HG03139 (cell line): ENCODE data around the gene C2CD3.
"Not testable (repeated sequence)": the region's sequence is repeated elsewhere in the genome, so short reads cannot be mapped to it uniquely, and the experiment has no call there.

ENCODE experiments used
- ATAC-seq: cut with Tn5 transposase; IDR thresholded peaks from one replicate; pipeline ENCODE4 v1.9.1; 2021; ENCODE audit not compliant: unreplicated experiment

The C2CD3 gene

DNA sequence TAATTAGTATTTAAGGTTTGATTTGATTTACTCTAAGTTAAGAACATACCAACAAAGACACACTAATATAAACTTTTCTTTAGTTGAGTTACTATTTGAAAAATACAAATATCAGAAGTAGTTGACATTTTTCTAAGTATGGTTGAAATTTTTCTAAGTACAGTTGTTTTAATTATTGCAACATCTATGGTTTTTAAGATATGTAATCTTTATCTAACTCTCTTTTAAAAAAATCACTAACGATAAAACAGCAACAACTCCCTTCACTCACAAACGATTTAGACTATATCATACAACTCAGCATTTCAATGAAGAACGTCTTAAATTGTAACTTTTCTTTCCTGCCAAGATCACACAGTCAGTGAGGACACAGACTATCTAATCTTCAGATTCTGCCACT, 2.0 kb downstream of the C2CD3 start:
- ATAC-seq = no peak

DNA sequence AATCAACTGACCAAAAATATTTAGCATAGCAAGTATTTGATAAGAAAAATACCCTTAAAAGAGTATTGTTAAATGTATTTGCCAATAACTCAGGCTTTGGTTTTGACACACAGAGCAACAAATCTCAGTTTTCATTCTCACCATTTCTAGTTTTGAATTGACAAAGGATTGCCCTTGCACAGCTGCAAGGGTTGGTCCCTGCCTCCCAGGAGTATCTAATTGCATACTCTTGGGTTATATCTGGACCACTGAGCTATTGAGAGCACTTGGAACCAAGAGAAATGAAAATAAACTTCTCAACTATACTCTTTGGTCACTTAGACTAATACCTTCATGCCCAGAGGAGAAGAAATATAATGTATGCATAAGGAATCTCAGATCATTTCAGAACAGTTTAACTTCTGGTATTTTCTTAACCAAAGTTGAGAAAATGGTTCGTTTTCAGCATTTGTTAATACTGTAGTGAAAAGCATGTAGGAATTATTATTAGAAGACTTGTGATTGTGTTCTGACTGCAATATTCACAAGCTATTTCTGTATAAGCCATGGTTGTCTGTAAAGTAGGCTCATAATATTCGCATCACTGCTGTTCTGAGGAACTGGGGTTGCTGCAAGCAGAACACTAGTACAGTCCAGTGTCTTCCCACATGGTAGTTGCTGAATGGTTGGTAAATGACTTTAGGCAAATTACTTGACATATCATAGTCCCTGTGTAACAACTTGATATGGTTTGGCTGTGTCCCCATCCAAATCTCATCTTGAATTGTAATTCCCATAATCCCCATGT, 7.9 kb downstream of the C2CD3 start:
- ATAC-seq = no peak

DNA sequence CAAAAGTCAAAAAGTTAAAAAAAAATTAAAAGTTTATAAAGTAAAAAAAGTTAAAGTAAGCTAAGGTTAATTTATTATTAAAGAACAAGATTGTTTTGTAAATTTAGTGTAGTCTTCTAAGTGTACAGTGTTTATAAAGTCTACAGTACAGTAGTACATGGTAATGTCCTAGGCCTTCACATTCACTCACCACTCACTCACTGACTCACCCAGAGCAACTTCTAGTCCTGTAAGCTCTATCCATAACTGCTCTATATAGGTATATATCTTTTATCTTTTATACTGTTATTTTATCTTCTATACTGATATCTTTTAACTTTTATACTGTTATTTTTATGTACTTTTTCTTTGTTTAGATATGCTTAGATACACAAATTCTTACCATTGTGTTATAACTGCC, 11.2 kb downstream of the C2CD3 start:
- ATAC-seq = no peak

DNA sequence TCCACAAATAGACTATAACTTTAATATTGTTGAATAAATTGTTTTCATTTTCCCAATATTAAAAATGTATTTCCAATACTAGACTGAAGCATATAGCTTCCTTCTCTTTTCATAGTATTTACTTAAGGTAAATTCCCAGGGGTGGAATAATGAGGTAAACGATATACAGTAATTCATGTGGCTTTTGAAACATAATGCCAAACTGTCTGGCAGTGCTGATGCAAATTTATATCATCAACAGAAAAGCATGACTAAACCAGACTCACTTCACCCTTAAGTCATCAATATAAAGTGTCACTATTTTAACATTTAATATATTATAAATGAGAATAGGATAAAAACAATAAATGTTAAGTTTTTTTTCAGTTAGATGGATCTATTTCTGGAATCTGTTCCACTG, 13.6 kb downstream of the C2CD3 start:
- no peak for ATAC-seq

DNA sequence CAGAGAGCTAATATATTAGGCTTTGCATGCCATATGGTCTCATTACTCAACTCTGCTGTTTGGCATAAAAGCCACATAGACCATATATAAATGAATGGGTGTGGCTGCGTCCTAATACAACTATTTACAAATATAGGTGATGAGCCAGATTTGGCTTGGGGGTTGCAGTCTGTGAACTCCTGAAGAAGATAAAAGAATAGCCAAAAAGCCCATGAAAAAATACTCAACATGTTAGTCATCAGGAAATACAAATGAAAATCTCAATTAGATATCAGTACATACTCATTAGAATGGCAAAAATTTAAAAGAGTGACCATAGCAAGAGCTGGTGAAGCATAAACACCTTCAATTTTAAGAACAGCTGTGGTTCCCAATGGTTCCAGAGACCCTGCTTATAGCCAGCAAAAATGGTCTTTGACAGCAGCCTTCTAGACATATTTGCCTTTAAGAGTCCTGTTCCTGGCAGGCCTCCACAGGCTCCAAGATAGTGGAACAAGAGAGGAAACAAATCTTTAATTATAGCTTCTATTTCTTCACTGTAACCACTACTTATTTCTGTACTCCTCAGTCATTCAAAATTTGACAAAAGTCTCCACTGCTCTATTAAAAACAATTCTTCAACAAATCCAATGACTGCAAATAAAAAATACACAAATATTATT, 16.1 kb downstream of the C2CD3 start:
- no peak for ATAC-seq

DNA sequence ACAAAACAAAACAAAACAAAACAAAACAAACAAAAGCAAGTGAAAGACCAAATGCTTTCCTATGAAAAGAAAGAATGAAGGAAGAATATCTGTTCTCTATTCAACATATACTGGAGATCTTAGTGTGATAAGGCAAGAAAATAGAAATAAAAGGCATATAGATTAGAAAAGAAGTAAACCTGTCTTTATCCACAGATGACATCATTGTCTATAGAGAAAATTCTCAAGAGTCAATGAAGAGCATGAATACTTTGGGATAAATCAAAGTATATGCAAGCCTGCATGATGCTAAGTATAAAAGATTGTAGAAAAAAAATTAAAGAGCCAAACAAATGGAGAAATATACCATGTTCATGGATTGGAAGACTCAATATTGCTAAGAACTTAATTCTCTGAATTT, 17.6 kb downstream of the C2CD3 start:
- ATAC-seq = no peak

DNA sequence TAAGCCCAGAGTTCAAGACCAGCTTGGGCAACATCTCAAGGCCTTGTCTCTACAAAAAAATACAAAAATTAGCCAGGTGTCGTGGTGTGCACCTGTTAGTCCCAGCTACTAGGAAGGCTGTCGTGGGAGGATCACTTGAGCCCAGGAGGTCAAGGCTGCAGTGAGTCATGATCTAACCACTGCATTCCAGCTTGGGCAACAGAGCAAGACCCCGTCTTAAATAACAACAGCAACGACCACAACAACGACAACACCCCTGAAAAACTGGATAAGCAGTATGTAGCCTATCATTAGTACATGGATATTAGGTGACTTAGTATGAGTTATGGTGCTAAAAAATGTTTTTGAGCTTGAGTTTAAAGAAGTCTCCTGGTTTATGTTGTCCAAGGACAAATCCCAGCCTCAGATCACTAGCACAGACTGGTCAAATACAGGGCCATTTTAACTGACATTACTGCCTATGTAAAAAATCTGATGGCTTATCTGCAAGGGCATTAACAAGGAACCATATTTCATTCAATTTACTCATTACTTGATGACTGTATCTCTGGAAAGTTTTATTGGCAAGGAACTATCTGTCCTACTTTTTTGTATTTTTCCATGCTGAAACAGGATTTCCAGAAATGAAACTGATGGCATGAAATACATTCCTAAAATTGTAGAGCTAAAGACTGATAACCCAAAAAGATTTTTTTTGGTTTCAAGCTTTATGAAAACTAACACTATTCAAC, 23.4 kb downstream of the C2CD3 start:
- ATAC-seq = no peak

DNA sequence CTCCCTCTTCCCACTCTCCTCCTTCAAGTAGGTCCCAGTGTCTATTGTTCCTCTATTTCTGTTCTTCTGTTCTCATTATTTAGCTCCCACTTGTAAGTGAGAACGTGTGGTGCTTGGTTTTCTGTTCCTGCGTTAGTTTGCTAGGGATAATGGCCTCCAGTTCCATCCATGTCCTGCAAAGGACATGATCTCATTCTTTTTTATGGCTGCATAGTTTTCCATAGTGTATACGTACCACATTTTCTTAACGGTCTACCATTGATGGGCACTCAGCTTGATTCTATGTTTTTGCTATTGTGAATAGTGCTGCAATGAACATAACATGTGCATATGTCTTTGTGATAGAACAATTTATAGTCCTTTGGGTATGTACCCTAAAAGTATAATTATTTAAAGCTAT, 26.2 kb downstream of the C2CD3 start:
- ATAC-seq = no peak

DNA sequence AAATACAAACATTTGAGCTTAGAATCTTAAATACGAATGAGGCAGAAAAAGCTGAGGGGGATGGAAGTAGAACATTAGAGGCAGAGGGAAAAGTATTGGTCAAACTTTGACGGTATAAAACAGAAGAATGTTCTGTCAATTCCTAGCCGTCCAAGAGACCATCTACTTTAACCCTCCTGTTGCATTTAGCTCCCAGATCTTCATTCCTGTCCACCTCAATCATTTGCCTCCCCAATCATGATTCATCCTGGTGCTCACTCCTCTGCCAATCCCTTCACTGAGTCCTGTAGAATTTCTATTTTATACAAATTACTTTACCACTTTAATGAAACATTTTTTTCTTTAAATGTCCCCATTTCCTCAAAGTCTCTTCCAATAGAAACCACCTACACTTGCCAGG, 28.2 kb downstream of the C2CD3 start:
- ATAC-seq = no peak

DNA sequence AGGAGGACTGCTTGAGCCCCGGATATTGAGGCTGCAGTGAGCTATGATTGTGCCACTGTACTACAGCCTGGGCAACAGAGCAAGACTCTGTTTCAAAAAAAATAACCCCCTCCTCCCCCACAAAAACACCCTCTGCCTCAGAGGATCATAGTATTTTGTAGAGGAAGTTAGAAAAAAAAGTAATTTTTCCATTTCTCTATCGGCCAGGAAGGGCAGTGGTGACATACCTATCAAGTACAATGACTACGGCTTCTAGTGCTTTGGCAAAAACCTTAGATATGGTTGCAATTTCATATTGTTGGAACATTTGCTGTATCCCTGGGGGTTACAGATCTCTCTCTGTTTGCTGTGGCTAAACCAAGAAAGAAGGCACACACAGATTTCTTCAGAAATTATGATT, 28.9 kb downstream of the C2CD3 start:
- ATAC-seq = no peak

DNA sequence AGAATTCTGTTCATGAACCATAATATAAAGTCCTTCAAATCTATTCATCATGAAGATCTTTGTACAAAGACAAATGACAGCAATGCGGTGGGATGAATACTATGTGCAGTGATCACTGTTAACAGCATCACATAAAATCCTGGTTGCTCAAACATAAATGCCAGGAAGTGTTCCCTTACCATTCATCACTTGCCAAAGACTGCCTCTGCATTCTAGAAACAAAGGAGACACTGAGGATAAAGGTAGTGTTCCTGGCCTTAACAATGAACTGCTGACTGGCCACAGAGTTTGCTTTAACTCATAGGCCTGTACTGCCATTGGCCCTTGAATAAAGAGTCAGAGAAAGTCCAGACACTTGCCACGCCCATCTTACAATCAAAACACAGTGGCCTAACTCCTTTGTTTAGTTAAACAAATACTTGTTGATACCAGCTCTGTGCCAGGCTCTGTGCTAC, 29.5 kb downstream of the C2CD3 start:
- ATAC-seq = no peak

DNA sequence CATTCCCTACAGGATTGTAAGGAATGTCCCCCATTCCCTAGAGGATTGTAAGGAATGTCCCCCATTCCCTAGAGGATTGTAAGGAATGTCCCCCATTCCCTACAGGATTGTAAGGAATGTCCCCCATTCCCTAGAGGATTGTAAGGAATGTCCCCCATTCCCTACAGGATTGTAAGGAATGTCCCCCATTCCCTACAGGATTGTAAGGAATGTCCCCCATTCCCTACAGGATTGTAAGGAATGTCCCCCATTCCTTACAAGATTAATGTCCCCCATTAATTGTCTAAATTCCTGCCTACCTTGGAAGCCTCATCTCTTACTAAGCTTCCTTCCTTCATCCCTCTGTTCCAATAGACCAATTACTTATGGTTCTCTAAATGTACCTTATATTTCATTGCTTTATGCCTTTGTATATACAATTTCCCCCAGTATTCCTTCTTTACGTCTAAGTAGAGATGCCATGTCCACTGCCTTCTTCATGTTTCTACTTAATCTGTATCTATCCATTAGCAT, 30.8 kb downstream of the C2CD3 start:
- not testable (repeated sequence) for ATAC-seq

DNA sequence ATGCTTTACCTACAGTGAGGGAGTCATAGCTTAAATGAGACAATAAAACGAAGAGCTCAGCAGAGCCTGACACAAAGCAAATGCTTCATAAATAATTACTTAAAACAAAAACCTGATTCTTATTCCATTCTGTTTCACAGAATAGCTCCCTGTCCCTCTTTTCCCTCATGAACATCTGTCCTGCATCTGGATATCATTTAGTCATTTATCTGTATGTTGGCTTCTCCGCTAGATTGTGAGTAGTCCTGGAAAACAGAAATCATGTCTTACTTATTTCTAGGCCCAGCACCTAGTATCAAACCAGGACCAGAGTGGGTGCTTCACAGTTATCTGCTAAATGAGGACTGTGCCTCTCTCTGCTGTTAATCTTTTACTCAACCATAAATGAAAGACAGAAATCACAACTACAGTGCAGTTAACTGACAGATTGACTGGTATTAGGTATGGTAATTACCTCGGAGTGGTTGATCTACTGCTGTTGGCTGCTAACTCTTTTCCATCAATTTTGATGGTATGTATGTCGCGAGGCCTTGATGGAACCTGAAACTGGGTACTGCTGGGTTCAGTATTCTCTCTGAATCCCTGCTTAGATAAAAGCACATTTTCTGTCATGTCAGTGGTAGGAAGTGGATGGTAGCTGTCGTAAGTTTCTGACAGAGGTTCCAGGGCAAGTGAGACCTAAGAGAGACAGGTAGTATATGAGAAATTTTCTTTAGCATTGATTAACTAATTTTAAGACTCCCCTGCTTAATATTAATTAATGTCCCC, 31.5 kb downstream of the C2CD3 start:
- no peak for ATAC-seq

DNA sequence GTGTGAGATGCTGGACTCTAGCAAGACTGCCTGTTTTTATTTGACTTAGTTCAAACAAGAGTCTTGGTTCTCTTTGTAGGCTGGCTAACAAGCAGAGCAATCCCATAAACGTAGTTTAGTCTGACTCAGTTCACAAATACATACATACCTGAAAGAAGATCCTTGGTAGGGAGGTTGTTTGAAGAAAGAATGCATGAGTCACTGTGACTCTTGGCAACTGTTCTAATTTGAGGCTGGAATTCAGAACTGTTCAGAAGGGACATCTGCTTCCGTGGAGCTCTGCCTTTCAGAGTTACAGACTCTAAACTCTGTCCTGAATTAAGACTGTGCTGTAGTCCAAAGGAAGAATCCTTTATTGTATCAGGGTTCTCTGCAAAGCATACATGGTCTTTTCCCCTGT, 32.2 kb downstream of the C2CD3 start:
- no peak for ATAC-seq

DNA sequence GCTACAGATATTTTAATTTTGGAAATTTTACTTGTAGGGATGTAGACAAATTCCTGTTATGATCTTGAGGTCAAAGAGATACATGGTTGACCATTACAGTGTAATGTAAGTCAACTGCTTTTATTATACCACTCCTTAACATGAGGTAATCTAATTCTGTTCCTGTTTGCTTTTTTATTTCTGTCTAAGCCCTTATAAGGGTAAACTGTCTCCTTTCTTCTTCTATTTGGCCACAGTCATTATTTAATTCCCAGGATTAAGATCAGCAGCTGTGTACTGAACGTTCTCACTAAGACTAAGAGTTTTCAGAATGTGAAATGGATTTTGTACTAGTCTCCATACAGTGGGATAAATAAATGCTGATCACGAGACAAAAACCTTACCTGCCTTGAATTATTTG, 32.8 kb downstream of the C2CD3 start:
- ATAC-seq = no peak

DNA sequence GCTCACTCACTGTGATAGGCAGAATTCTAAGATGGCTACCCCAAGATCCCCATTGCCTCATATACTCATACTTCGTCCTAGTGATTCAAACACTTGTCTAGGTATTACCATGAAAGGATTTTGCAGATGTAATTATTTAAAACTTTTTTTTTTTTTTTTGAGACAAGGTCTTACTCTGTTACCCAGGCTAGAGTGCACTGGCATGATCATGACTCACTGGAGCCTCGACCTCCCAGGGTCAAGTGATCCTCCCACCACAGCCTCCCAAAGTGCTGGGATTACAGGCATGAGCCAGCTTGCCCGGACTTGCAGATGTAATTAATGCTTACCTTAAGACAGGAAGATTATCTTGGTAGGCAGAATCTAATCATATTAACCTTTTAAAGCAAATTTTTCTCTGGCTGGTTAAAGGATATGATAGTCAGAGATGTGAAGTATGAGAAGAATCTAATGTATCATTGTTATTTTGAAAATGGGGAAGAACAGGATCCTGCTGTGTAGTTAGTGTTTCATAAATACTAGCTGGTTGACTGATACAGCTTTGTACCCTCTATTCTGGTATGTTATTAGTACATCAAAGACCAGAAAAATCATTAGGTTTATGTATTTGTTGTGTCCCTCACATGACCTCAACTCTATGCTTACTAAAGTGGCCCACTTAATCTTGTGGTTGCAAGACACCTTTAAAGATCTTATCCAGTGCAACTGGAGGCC, 35.5 kb downstream of the C2CD3 start:
- no peak for ATAC-seq

DNA sequence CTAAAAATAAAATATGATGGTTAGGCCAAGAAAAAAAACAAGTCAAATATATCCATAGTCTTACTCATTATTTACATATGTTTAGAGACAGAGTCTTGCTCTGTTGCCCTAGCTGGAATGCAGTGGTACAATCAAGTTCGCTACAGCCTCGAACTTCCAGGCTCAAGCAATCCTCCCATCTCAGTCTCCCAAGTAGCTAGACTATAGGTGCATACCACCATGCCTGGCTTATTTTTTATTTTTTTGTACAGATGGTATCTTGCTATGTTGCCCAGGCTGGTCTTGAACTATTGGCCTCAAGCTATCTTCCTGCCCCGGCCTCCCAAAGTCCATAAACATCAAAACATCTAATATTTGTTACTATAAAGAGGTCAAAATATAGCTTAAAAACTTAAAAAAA, 36.1 kb downstream of the C2CD3 start:
- no peak for ATAC-seq

DNA sequence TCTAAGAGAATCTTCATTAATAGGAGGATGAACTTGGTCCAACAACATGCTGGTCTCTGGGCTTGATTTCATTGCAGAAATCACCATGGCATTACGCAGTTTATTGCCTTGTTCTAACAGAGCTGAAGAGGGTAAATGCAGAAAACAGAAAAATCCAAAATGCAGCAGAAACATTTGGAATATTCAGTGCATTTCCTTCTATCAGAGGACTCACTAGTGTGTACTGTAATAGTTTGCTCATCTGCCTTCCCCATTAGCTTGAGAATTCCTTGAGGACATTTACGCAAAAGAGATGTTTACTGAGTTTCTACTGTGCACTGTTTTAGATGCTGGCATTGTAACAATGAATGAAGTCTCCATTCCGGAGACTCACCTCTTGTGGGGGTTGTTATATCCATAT, 37.4 kb downstream of the C2CD3 start:
- ATAC-seq = no peak

DNA sequence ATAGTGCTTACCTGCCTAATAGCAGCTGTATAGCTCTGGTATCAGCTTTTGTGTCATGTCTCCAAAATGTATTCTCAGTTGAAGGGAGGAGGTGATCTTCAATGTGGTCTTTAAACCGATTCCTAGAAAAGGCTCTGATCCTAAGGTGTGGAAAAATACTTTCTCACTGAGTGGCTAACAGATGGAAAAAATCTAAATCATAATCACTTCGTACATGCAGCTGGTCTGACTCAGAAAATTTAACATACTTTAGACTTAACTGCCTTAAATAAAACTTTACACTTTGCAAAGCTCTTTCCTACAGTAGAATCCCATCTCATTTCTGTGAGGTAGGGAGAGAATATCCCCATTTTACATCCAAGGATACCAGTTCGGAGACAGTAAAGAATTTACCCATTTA, 38.0 kb downstream of the C2CD3 start:
- ATAC-seq = no peak

DNA sequence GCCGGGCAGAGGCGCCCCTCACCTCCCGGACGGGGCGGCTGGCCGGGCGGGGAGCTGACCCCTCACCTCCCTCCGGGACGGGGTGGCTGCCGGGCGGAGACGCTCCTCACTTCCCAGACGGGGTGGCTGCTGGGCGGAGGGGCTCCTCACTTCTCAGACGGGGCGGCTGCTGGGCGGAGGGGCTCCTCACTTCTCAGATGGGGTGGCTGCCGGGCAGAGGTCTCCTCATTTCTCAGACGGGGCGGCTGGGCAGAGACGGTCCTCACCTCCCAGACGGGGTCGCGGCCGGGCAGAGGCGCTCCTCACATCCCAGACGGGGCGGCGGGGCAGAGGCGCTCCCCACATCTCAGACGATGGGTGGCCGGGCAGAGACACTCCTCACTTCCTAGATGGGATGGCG, 41.7 kb downstream of the C2CD3 start:
- not testable (repeated sequence) for ATAC-seq
